VCaP (cell line): ENCODE results near the gene SLC49A3.
"Not testable (repeated sequence)": the region's sequence is repeated elsewhere in the genome, so short reads cannot be mapped to it uniquely, and the experiment has no call there.

Source experiments
- H3K27ac ChIP-seq: fragments of 450-650 bp; 2 replicates; pipeline ENCODE4 v1.5.1; 2017
- CTCF ChIP-seq: fragments of 450-650 bp; conservative IDR thresholded peaks from 2 replicates; pipeline ENCODE4 v1.5.1; 2017; ENCODE audit warnings: mild to moderate bottlenecking, moderate library complexity

Gene SLC49A3

GRCh38 chr4:688854-689681, at the start of gene SLC49A3:
Gene SLC49A3, minus strand, starts transcription at chr4:689151. Its CDS starts 24 bp downstream, at chr4:689127.
- H3K27ac ChIP-seq = no peak within 1 kb of the TSS
- TF ChIP-seq CTCF = no peak

GRCh38 chr4:736561-736960, 47.6 kb upstream of the SLC49A3 start:
- not testable (repeated sequence) for H3K27ac ChIP-seq

GRCh38 chr4:735583-735982, 46.6 kb upstream of the SLC49A3 start:
- H3K27ac ChIP-seq = no peak overlapping the region
- TF ChIP-seq CTCF = no peak

GRCh38 chr4:734951-735350, 46.0 kb upstream of the SLC49A3 start:
- no peak for TF ChIP-seq CTCF
- H3K27ac ChIP-seq = no peak overlapping the region

GRCh38 chr4:734075-734474, 45.1 kb upstream of the SLC49A3 start:
- no peak overlapping the region for H3K27ac ChIP-seq
- TF ChIP-seq CTCF = no peak

GRCh38 chr4:733631-733980, 44.7 kb upstream of the SLC49A3 start:
- no peak for TF ChIP-seq CTCF
- H3K27ac ChIP-seq = no peak overlapping the region

GRCh38 chr4:732911-733630, 44.1 kb upstream of the SLC49A3 start:
- H3K27ac ChIP-seq = no peak overlapping the region

More at GRCh38 chr4:732911-733630, 44.1 kb upstream of the SLC49A3 start:
- no peak for TF ChIP-seq CTCF
